ENCODE data around the gene MRPL12.

The MRPL12 gene

DNA sequence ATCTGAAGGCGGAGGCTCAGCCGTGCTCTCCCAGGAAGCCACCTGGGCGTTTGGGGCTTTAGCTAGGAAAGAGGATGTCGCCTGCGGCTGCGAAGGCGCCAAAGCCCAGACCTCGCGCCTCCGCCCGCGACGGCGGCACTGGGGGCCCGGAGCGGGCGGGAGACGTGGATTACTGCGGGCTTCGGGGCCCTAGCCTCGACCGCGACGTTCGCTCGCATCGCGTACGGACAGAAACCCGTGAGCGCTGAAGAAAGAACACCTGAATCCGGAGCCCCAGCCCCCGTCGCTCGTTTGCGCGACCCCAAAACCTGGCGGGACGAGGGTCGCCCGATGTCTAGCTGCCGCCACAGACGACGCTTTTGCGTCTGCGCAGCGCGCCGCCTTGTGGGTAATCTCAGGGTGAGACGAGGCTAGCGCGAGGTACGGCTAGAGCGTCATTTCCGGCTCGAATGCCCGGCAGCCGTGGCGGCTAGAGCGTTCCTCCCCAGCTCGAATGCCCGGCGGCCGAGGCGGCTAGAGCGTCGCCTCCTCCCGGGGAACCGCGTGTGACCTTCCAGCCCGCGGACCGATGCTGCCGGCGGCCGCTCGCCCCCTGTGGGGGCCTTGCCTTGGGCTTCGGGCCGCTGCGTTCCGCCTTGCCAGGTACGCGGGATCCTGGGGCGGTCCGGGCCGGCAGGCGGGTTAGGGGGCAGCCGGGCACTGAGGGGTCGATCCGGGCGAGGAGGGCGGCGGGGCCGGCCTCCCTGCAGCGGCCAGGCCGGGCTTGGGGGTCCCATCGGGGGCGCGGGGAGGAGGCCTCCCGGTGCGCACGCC, at the start of gene MRPL12:
MRPL12 (plus strand) TSS at position 434 of the 813 bp plus-strand sequence; CDS start at position 569, 135 bp downstream.
- DNase-seq (ENCODE audit: low spot score) (peak; percentile 84), FAIRE-seq (no peak)

- FAIRE-seq (no peak), DNase-seq (ENCODE audit: low spot score) (no peak)
Observed at GRCh38 chr17:81655378-81656117, 47.6 kb upstream of the MRPL12 start.

DNA sequence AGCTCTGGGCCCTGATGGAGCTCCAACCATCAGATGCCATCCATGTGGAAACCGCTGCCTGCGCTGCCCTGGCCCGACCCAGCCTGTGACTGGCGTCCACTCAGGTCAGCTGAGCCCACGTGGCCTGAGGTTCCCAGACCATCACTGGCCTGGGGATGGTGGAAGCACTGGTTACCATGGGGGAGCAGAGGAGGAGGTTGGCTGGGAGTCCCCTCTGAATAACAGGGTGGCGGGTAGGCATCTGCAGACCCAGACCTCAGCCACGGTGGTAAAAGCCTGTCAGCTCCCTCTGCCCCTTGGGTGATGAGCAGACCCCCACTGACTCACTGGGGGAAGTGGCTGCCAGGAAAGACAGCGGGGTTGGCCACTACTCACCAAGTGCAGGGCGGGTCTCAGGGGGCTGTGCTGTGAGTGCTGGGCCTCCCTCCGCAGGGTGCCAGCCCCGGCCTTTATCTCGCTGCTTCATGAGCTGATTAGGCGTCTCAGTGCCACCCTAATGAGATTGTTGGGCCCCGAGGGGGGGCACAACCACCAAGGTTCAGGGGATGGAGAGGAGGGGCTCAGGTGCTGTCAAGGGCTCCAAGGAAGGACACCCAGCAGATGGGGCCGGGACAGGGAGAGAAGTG, 46.9 kb upstream of the MRPL12 start, which contains the start of gene PDE6G:
PDE6G (minus strand) TSS at position 425 of the 626 bp plus-strand sequence. CDS start 3,237 bp downstream, outside the sequence.
- FAIRE-seq (no peak), DNase-seq (ENCODE audit: low spot score) (no peak)

- no peak for DNase-seq (ENCODE audit: low spot score)
- FAIRE-seq = no peak
Observed at GRCh38 chr17:81656835-81657234, 46.3 kb upstream of the MRPL12 start.

- no peak for FAIRE-seq
- no peak for DNase-seq (ENCODE audit: low spot score)
Observed at GRCh38 chr17:81659038-81659437, 44.1 kb upstream of the MRPL12 start.

GRCh38 chr17:81660441-81660840, 42.7 kb upstream of the MRPL12 start:
- FAIRE-seq (no peak), DNase-seq (ENCODE audit: low spot score) (no peak)

DNA sequence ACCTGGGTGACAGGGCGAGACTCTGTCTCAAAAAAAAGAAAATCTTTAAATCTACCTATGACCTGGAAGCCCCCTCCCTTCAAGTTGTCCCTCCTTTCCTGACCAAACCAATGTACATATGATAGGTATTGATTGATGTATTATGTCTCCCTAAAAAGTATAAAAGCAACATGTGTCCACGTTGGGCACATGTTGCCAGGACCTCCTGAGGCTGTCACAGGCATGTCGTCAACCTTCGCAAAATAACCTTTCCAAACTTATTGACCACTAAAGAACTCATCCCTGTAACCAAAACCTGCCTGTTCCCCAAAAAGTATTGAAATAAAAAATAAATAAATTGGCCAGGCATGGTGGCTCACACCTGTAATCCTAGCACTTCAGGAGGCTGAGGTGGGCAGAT, 41.2 kb upstream of the MRPL12 start:
- DNase-seq (ENCODE audit: low spot score) (no peak), FAIRE-seq (no peak)

- no peak for DNase-seq (ENCODE audit: low spot score)
- FAIRE-seq = no peak
Observed at GRCh38 chr17:81664051-81664470, 39.1 kb upstream of the MRPL12 start.

GRCh38 chr17:81665205-81666091, 37.7 kb upstream of the MRPL12 start:
- peak; percentile 11 for DNase-seq (ENCODE audit: low spot score)

DNA sequence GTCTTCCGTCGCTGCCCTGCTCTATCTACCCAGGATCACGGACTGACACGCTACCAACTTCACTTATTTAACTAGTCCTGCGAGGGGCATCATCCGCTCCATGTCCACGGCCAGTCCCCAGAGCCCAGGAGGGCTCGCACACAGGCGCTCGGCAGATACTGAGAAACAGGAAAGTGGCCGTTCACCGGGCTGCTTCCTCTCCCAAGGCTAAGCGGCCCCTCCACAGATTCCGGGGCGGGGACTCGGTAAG, 37.1 kb upstream of the MRPL12 start:
- no peak for DNase-seq (ENCODE audit: low spot score)

More at GRCh38 chr17:81665205-81666091, 37.7 kb upstream of the MRPL12 start:
- FAIRE-seq = no peak

GRCh38 chr17:81666342-81667191, 36.6 kb upstream of the MRPL12 start, which contains the start of the genes CCDC137 and OXLD1:
Gene CCDC137 (plus strand): TSS chr17:81666737. CDS start chr17:81666767, 30 bp downstream.
Gene OXLD1 (minus strand): TSS chr17:81666605. CDS start chr17:81666577, 28 bp downstream.
- FAIRE-seq = no peak
- peak; percentile 89 for DNase-seq (ENCODE audit: low spot score)

More for the DNA sequence above, 37.1 kb upstream of the MRPL12 start:
- FAIRE-seq = no peak

GRCh38 chr17:81667754-81668153, 35.4 kb upstream of the MRPL12 start:
- no peak for DNase-seq (ENCODE audit: low spot score)
- FAIRE-seq = no peak

- FAIRE-seq = no peak
Observed at GRCh38 chr17:81672504-81672903, 30.7 kb upstream of the MRPL12 start.

DNA sequence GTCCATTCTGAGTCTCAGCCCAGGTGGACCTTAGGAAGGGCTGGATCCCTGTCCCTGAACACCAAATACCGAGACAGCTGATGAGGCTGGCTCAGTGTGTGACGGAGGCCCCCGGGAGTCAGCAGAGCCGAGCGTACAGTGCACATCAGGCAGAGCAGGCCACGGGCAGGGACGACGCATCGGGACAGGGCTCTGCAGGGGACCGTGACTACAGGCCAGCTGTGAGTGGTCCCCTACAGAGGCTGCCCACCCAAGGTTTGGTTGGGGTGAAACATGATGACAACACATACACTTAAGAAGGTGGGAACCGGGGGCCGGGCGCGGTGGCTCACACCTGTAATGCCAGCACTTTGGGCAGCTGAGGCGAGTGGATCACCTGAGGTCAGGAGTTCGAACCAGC, 30.2 kb upstream of the MRPL12 start:
- no peak for DNase-seq (ENCODE audit: low spot score)

More at GRCh38 chr17:81672504-81672903, 30.7 kb upstream of the MRPL12 start:
- no peak for DNase-seq (ENCODE audit: low spot score)

DNA sequence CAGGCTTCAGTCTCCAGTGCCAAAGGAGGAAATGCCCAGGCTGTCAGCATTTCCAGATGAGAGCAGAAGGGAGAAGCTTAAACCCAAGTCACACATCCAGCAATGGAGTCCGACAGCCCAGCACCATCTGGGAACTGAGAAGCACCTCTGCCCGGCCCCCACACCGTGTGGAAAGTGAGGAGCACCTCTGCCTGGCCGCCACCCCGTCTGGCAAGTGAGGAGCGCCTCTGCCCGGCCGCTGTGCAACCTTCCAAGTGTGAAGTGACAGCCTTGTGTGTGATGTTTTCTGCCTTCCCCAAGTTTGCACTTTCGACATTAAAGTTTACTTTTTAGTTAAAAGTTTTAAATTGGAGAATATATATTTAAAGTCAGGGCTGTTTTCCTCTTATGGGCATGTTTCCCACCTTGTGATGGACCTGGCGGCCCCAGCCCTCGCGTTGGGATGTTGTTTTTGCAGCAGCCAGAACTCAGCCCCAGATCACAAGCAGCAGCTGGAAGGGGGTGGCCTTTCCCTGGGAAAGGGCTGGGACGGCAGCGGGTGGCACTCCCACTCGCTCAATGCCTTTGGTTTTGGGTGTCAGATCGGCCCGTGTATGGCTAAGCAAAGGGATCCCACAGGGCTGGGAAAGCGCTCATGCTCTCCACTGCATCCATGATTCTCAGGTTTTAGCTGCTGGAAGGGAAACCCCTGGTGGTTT, 29.5 kb upstream of the MRPL12 start:
- FAIRE-seq (no peak), DNase-seq (ENCODE audit: low spot score) (no peak)

More for the DNA sequence above, 30.2 kb upstream of the MRPL12 start:
- FAIRE-seq = no peak

DNA sequence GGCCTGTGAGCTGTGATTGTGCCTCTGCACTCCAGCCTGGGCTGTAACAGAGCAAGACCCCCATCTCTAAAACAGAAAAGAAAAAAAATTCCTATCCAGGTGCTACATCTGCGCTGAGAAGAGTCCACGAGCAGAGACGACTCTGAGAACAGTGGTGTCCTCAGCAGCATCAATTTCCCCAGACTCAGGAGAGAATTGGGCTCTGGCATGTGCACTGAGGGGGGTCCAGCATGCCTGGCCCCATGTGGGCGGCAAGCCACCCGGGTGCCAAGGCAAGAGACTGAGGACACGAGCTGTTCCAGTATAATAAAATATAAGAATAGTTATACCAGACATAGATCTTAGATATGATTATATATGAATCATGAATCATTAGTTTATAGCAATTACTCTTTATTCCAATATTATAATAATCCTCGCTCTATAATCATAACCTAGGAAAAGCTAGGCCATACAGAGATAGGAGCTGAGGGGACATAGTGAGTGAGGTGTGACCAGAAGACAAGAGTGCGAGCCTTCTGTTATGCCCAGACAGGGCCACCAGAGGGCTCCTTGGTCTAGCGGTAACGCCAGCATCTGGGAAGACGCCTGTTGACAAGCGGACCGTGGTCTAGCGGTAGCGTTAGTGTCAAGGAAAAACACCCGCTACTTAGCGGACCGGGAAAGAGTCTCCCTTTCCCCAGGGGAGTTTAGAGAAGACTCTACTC, 27.5 kb upstream of the MRPL12 start:
- FAIRE-seq = peak; percentile 74
- peak; percentile 24 for DNase-seq (ENCODE audit: low spot score)

GRCh38 chr17:81676906-81677305, 26.3 kb upstream of the MRPL12 start:
- FAIRE-seq = no peak
- no peak for DNase-seq (ENCODE audit: low spot score)

GRCh38 chr17:81680150-81680549, 23.0 kb upstream of the MRPL12 start:
- DNase-seq (ENCODE audit: low spot score) = no peak
- FAIRE-seq = no peak

DNA sequence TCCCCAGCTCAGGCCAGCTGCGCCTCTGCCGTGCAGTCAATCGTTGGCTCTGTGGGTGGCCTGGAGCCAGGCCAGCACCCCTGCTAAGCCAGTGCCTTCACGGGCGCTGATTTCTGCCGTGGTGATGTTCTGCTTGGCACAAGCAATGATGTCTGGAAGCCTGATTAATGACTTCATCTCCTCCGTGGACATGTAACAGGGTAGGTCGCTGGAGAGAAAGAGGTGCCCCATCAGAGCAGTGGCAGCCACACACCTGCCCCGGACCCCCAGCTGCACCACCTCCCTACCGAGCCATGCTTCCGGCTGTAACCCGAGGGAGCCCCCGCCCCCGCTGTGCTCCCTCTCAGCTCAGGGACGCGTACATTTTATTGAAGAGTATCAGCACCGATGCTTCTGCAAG, 21.5 kb upstream of the MRPL12 start:
- FAIRE-seq = peak; percentile 85
- peak; percentile 83 for DNase-seq (ENCODE audit: low spot score)
